ENCODE measurements around the gene HDLBP.

The HDLBP gene

GRCh38 chr2:241291153-241291552, 24.3 kb downstream of the HDLBP start:
- H2AFZ ChIP-seq (ENCODE audit: low read depth, low read length, severe bottlenecking) = no peak overlapping the region
- H3K4me3 ChIP-seq (ENCODE audit: insufficient read depth, low read length, poor library complexity, severe bottlenecking) = no peak overlapping the region
- H3F3A ChIP-seq (ENCODE audit: insufficient read depth) = peaks cover 5% of the 10 kb centered on the region; the same call in 1 of the 2 replicates
- H3K9ac ChIP-seq (ENCODE audit: low read length) = no peak overlapping the region
- H4K20me1 ChIP-seq (ENCODE audit: low read depth, low read length) = peaks cover 8% of the 10 kb centered on the region; the same call in 1 of the 2 replicates
- peaks cover 100% of the 10 kb centered on the region for H3K79me2 ChIP-seq (ENCODE audit: insufficient read depth, low read length)
- no peaks in the 10 kb centered on the region for H3K36me3 ChIP-seq (ENCODE audit: low read length)
- no peaks in the 10 kb centered on the region for H3K27me3 ChIP-seq (ENCODE audit: low read length)
- H3K9me3 ChIP-seq (ENCODE audit: insufficient read depth, low read length) = no peaks in the 10 kb centered on the region
- no peak overlapping the region for H3K27ac ChIP-seq (ENCODE audit: low read depth, low read length)
- no peaks in the 10 kb centered on the region for H3K9me2 ChIP-seq (replicated peaks; ENCODE audit: insufficient read depth, low read length)
- no peak overlapping the region for H3K4me2 ChIP-seq (ENCODE audit: low read depth, low read length, poor library complexity, severe bottlenecking)
- TF ChIP-seq EZH2phosphoT487 (conservative IDR thresholded peaks at IDR 0.05; ENCODE audit: low read length) (no peak), CTCF (IDR thresholded peaks at IDR 0.05; ENCODE audit: insufficient read depth, low read length, poor library complexity, severe bottlenecking) (no peak)

- H3K4me2 ChIP-seq (ENCODE audit: low read depth, low read length, poor library complexity, severe bottlenecking) = no peak overlapping the region
- H3K79me2 ChIP-seq (ENCODE audit: insufficient read depth, low read length) = peaks cover 100% of the 10 kb centered on the region
- no peaks in the 10 kb centered on the region for H3K36me3 ChIP-seq (ENCODE audit: low read length)
- no peaks in the 10 kb centered on the region for H3K27me3 ChIP-seq (ENCODE audit: low read length)
- H3K27ac ChIP-seq (ENCODE audit: low read depth, low read length) = no peak overlapping the region
- H2AFZ ChIP-seq (ENCODE audit: low read depth, low read length, severe bottlenecking) = no peak overlapping the region
- peaks cover 10% of the 10 kb centered on the region; the same call in 1 of the 2 replicates for H3F3A ChIP-seq (ENCODE audit: insufficient read depth)
- no peak overlapping the region for H3K9ac ChIP-seq (ENCODE audit: low read length)
- no peaks in the 10 kb centered on the region for H3K9me2 ChIP-seq (replicated peaks; ENCODE audit: insufficient read depth, low read length)
- H3K4me3 ChIP-seq (ENCODE audit: insufficient read depth, low read length, poor library complexity, severe bottlenecking) = no peak overlapping the region
- H3K9me3 ChIP-seq (ENCODE audit: insufficient read depth, low read length) = no peaks in the 10 kb centered on the region
- H4K20me1 ChIP-seq (ENCODE audit: low read depth, low read length) = peaks cover 8% of the 10 kb centered on the region; the same call in 1 of the 2 replicates
- TF ChIP-seq CTCF (IDR thresholded peaks at IDR 0.05; ENCODE audit: insufficient read depth, low read length, poor library complexity, severe bottlenecking) (no peak), EZH2phosphoT487 (conservative IDR thresholded peaks at IDR 0.05; ENCODE audit: low read length) (no peak)
These were observed 25.9 kb downstream of the HDLBP start for GRCh38 chr2:241289597-241289996.

- no peaks in the 10 kb centered on the region for H3K36me3 ChIP-seq (ENCODE audit: low read length)
- H3K9me2 ChIP-seq (replicated peaks; ENCODE audit: insufficient read depth, low read length) = no peaks in the 10 kb centered on the region
- H3K4me3 ChIP-seq (ENCODE audit: insufficient read depth, low read length, poor library complexity, severe bottlenecking) = no peak overlapping the region
- no peak for TF ChIP-seq CTCF (IDR thresholded peaks at IDR 0.05; ENCODE audit: insufficient read depth, low read length, poor library complexity, severe bottlenecking)
- no peak for TF ChIP-seq EZH2phosphoT487 (conservative IDR thresholded peaks at IDR 0.05; ENCODE audit: low read length)
- H3K27me3 ChIP-seq (ENCODE audit: low read length) = no peaks in the 10 kb centered on the region
- no peak overlapping the region for H3K9ac ChIP-seq (ENCODE audit: low read length)
- H3K4me2 ChIP-seq (ENCODE audit: low read depth, low read length, poor library complexity, severe bottlenecking) = no peak overlapping the region
- peaks cover 12% of the 10 kb centered on the region; the same call in 1 of the 2 replicates for H3F3A ChIP-seq (ENCODE audit: insufficient read depth)
- peaks cover 100% of the 10 kb centered on the region for H3K79me2 ChIP-seq (ENCODE audit: insufficient read depth, low read length)
- no peaks in the 10 kb centered on the region for H3K9me3 ChIP-seq (ENCODE audit: insufficient read depth, low read length)
- no peak overlapping the region for H3K27ac ChIP-seq (ENCODE audit: low read depth, low read length)
- peaks cover 8% of the 10 kb centered on the region; the same call in 1 of the 2 replicates for H4K20me1 ChIP-seq (ENCODE audit: low read depth, low read length)
- no peak overlapping the region for H2AFZ ChIP-seq (ENCODE audit: low read depth, low read length, severe bottlenecking)
These were observed 26.4 kb downstream of the HDLBP start for GRCh38 chr2:241289053-241289452.

Measured in SU-DHL-6 (cell line).